ENCODE results near the gene TFPT.

- TF ChIP-seq CTCF (IDR thresholded peaks at IDR 0.05) (no peak), REST (IDR thresholded peaks at IDR 0.05; ENCODE audit: insufficient read depth in 1 of 2, low read depth in 2 of 2, low read length in 1 of 2) (no peak), TCF7L2 (IDR thresholded peaks at IDR 0.05; ENCODE audit: low read depth, low read length) (no peak), POLR2AphosphoS5 (IDR thresholded peaks at IDR 0.05; ENCODE audit: low read depth, low read length) (no peak), SIN3A (IDR thresholded peaks at IDR 0.05; ENCODE audit: borderline replicate concordance, insufficient read depth, low read depth, low read length) (no peak)
Measured at GRCh38 chr19:54105796-54106195, 9.7 kb downstream of the TFPT start.
